ENCODE results near the gene ARL16. TPM values are rescaled to one million over a fixed set of nuclear protein-coding genes. Genes with fewer than 3 reads are reported as not detected.

The ARL16 gene
- total and polyA plus RNA-seq, 2 of the 4 experiments (the other 2 are of a cell fraction), result 51.1 to 77.9 TPM

- intact Hi-C loops (cut with micrococcal nuclease) (no loop called here), dilution Hi-C loops (cut with HindIII; ENCODE audit: low sequenced_read_pairs, unreplicated experiment) (no loop called here), in situ Hi-C loops (cut with MboI; ENCODE audit: low sequenced_read_pairs) (no loop called here)
- no peaks in the 10 kb centered on the region for H3K27me3 ChIP-seq (ENCODE audit: control insufficient read depth, insufficient read depth, low read length)
- CTCF ChIA-PET, result no interaction called here
- no peak overlapping the region for H4K5ac ChIP-seq (ENCODE audit: low read depth, low read length)
- peaks cover 23% of the 10 kb centered on the region for H3K36me3 ChIP-seq (ENCODE audit: control insufficient read depth, insufficient read depth, low read length)
- no peak overlapping the region for H2AK5ac ChIP-seq (ENCODE audit: low read depth, low read length)
- peaks cover 20% of the 10 kb centered on the region for H4K20me1 ChIP-seq (ENCODE audit: insufficient read depth, low read length)
- no peak overlapping the region for H3K18ac ChIP-seq (ENCODE audit: low read depth, low read length)
- POLR2A ChIA-PET (ENCODE audit: unreplicated experiment), result interaction anchor here (0.6 kb wide), 1 partner anchor 275 kb away, joined by 5 read pairs; no protein-coding TSS in a partner anchor
- ATAC-seq (ENCODE audit: low read depth) (no peak), DNase-seq (no peak)
- peaks cover 8% of the 10 kb centered on the region for H3K9me1 ChIP-seq (ENCODE audit: insufficient read depth, low read length)
- H2BK5ac ChIP-seq (ENCODE audit: low read depth, low read length, poor library complexity, severe bottlenecking), result no peak overlapping the region
- H2BK20ac ChIP-seq (ENCODE audit: low read depth, low read length), result no peak overlapping the region
- H3K79me1 ChIP-seq (ENCODE audit: low read depth in 1 of 2, low read length in 2 of 2), result peaks cover 12 to 50% of the 10 kb centered on the region in 2 experiments
- H2AFZ ChIP-seq (replicated peaks; ENCODE audit: low read length, poor library complexity), result no peak overlapping the region
- peaks cover 15% of the 10 kb centered on the region for H3K4me1 ChIP-seq (ENCODE audit: control insufficient read depth, insufficient read depth, low read length)
- H3K56ac ChIP-seq (ENCODE audit: extremely low read depth, insufficient read depth, low read length), result no peak overlapping the region
- H3K9ac ChIP-seq (ENCODE audit: low read depth, low read length), result no peak overlapping the region
- TF ChIP-seq RAD21 (IDR thresholded peaks at IDR 0.05; ENCODE audit: low read length), result no peak
- no peak for TF ChIP-seq POLR2A (IDR thresholded peaks at IDR 0.05; ENCODE audit: low read depth, low read length)
- TF ChIP-seq CTCF (conservative IDR thresholded peaks at IDR 0.05; ENCODE audit: low read depth, low read length), result no peak
- TF ChIP-seq SMC3 (IDR thresholded peaks at IDR 0.05; ENCODE audit: low read depth, low read length), result no peak
- TF ChIP-seq MAFK (IDR thresholded peaks at IDR 0.05; ENCODE audit: low read depth, low read length), result no peak
- TF ChIP-seq MXI1 (IDR thresholded peaks at IDR 0.05; ENCODE audit: borderline replicate concordance, low read depth, low read length), result no peak
- no peak for TF ChIP-seq FOS (IDR thresholded peaks at IDR 0.05; ENCODE audit: low read depth, low read length)
- TF ChIP-seq MAZ (IDR thresholded peaks at IDR 0.05; ENCODE audit: borderline replicate concordance, low read depth, low read length), result no peak
- no peak for TF ChIP-seq ELK1 (IDR thresholded peaks at IDR 0.05; ENCODE audit: borderline replicate concordance, low read depth, low read length)
- no peak for TF ChIP-seq RFX5 (IDR thresholded peaks at IDR 0.05; ENCODE audit: low read depth, low read length)
- no peak for TF ChIP-seq CEBPB (IDR thresholded peaks at IDR 0.05; ENCODE audit: low read depth, low read length)
- no peak for TF ChIP-seq NFE2L2 (IDR thresholded peaks at IDR 0.05; ENCODE audit: low read depth, low read length)
- TF ChIP-seq BHLHE40 (IDR thresholded peaks at IDR 0.05; ENCODE audit: low read depth, low read length), result no peak
- TF ChIP-seq RCOR1 (IDR thresholded peaks at IDR 0.05; ENCODE audit: insufficient replicate concordance, low read length), result no peak
- TF ChIP-seq USF2 (IDR thresholded peaks at IDR 0.05; ENCODE audit: low read depth, low read length), result no peak
- no peak for TF ChIP-seq CHD1 (IDR thresholded peaks at IDR 0.05; ENCODE audit: low read depth, low read length)
- no peaks in the 10 kb centered on the region for H3K9me3 ChIP-seq (ENCODE audit: control insufficient read depth, insufficient read depth, low read length)
- no peak overlapping the region for H3K27ac ChIP-seq (ENCODE audit: insufficient read depth, low read length)
- H2AK9ac ChIP-seq (replicated peaks; ENCODE audit: low read depth, low read length, poor library complexity), result no peak overlapping the region
- no peak overlapping the region for H3K14ac ChIP-seq (replicated peaks; ENCODE audit: low read depth, low read length)
- H3K4me3 ChIP-seq (ENCODE audit: insufficient read depth, low read depth, low read length), result no peak overlapping the region
- no peak overlapping the region for H4K8ac ChIP-seq (ENCODE audit: low read depth in 2 of 2, low read length in 2 of 2)
- no peak overlapping the region for H2BK120ac ChIP-seq (ENCODE audit: low read depth, low read length)
- H3K23ac ChIP-seq (ENCODE audit: low read depth, low read length), result no peak overlapping the region
- no TSS peak for BruUV-seq (replicated peaks)
- no peak overlapping the region for H4K91ac ChIP-seq (ENCODE audit: insufficient read depth, low read depth, low read length)
- no peak overlapping the region for H3K4me2 ChIP-seq (ENCODE audit: low read depth, low read length)
- no peak overlapping the region for H2BK15ac ChIP-seq (ENCODE audit: low read depth, low read length)
- no peak overlapping the region for H3K4ac ChIP-seq (ENCODE audit: low read depth, low read length)
- 97% methylated on average over 6 of the region's 17 CpGs; no CpG with 5 or more reads in 1 of the 2 experiments for WGBS, 2 experiments (ENCODE audit: extremely low coverage in 2 of 2, insufficient read length in 1 of 2)
These were observed 22.6 kb upstream of the ARL16 start for GRCh38 chr17:81706232-81706611.

Data from IMR-90 (cell line).